SK-N-SH treated with all-trans-retinoic acid at 6 μM for 48 hours (cell line): ENCODE results near the gene KDM4B.
A peak's percentile ranks its signal among the peaks of the same experiment; 100 is the strongest.

Experiments used
- ATAC-seq: fragments of 200-7000 bp; cut with Tn5 transposase; 3 replicates; pipeline ENCODE4 v1.9.1; 2020; ENCODE audit warnings: mild to moderate bottlenecking, moderate library complexity
- ARNTL ChIP-seq: fragments of 450-650 bp; formaldehyde crosslinking; IDR thresholded peaks from 2 replicates; pipeline ENCODE4 v1.5.0; 2020; ENCODE audit warnings: low read depth, mild to moderate bottlenecking, moderate library complexity, borderline replicate concordance
- BACH2 ChIP-seq: fragments of 250-450 bp; sonication (Bioruptor Pico); IDR thresholded peaks from 2 replicates; pipeline ENCODE4 v1.9.0; 2021; ENCODE audit warnings: mild to moderate bottlenecking, borderline replicate concordance
- ESRRG ChIP-seq: fragments of 250-450 bp; sonication (Bioruptor Pico); IDR thresholded peaks from 2 replicates; pipeline ENCODE4 v1.6.1; 2021; ENCODE audit warnings: mild to moderate bottlenecking
- GLIS3 ChIP-seq: fragments of 250-450 bp; sonication (Bioruptor Pico); IDR thresholded peaks from 2 replicates; pipeline ENCODE4 v1.5.0; 2020; ENCODE audit warnings: mild to moderate bottlenecking, moderate library complexity
- ISL1 ChIP-seq: fragments of 250-450 bp; sonication (Bioruptor Pico); IDR thresholded peaks from 2 replicates; pipeline ENCODE4 v2.1.2; 2022; ENCODE audit warnings: mild to moderate bottlenecking, moderate library complexity
- OSR1 ChIP-seq: fragments of 250-450 bp; sonication (Bioruptor Pico); IDR thresholded peaks from 2 replicates; pipeline ENCODE4 v1.8.0; 2022; ENCODE audit warnings: moderate library complexity, mild to moderate bottlenecking, inconsistent platforms
- PPARA ChIP-seq: fragments of 250-450 bp; sonication (Bioruptor Pico); IDR thresholded peaks from 2 replicates; pipeline ENCODE4 v1.5.0; 2020; ENCODE audit warnings: mild to moderate bottlenecking, borderline replicate concordance
- RARB ChIP-seq: fragments of 250-450 bp; sonication (Bioruptor Pico); IDR thresholded peaks from 2 replicates; pipeline ENCODE4 v1.8.0; 2021; ENCODE audit warnings: mild to moderate bottlenecking, moderate library complexity
- SNAI2 ChIP-seq: fragments of 250-450 bp; sonication (Bioruptor Pico); IDR thresholded peaks from 2 replicates; pipeline ENCODE4 v1.5.0; 2020; ENCODE audit warnings: mild to moderate bottlenecking, moderate library complexity
- TCF4 ChIP-seq: fragments of 250-450 bp; sonication (Bioruptor Pico); IDR thresholded peaks from 2 replicates; pipeline ENCODE4 v1.8.0; 2021; ENCODE audit warnings: mild to moderate bottlenecking, moderate library complexity, borderline replicate concordance
- ZC3H10 ChIP-seq: fragments of 250-450 bp; sonication (Bioruptor Pico); IDR thresholded peaks from 2 replicates; pipeline ENCODE4 v1.5.1; 2021; ENCODE audit warnings: mild to moderate bottlenecking, moderate library complexity
- ZNF565 ChIP-seq: fragments of 450-650 bp; formaldehyde crosslinking; conservative IDR thresholded peaks from 2 replicates; pipeline ENCODE4 v1.5.0; 2020; ENCODE audit warnings: low read depth, mild to moderate bottlenecking, moderate library complexity
- ZNF70 ChIP-seq: fragments of 450-650 bp; formaldehyde crosslinking; IDR thresholded peaks from 2 replicates; pipeline ENCODE4 v1.5.0; 2020; ENCODE audit warnings: mild to moderate bottlenecking, moderate library complexity
- TF ChIP-seq, protein P1 (sequence below): fragments of 250-450 bp; sonication (Bioruptor Pico); IDR thresholded peaks from 2 replicates; pipeline ENCODE4 v1.5.1; 2020; ENCODE audit warnings: low read depth, mild to moderate bottlenecking, moderate library complexity
- TF ChIP-seq, protein P2 (sequence below): fragments of 250-450 bp; sonication (Bioruptor Pico); IDR thresholded peaks from 2 replicates; pipeline ENCODE4 v1.8.0; 2020; ENCODE audit warnings: mild to moderate bottlenecking, moderate library complexity, borderline replicate concordance
- TF ChIP-seq, protein P3 (sequence below): fragments of 250-450 bp; sonication (Bioruptor Pico); IDR thresholded peaks from 2 replicates; pipeline ENCODE4 v1.5.0; 2020; ENCODE audit warnings: mild to moderate bottlenecking, moderate library complexity
- TF ChIP-seq, protein P4 (sequence below): fragments of 250-450 bp; sonication (Bioruptor Pico); IDR thresholded peaks from 2 replicates; pipeline ENCODE4 v1.5.1; 2021; ENCODE audit warnings: mild to moderate bottlenecking, moderate library complexity
- TF ChIP-seq, protein P5 (sequence below): fragments of 250-450 bp; sonication (Bioruptor Pico); IDR thresholded peaks from 2 replicates; pipeline ENCODE4 v1.8.0; 2021; ENCODE audit warnings: low read depth, mild to moderate bottlenecking, moderate library complexity, borderline replicate concordance

KDM4B gene

DNA sequence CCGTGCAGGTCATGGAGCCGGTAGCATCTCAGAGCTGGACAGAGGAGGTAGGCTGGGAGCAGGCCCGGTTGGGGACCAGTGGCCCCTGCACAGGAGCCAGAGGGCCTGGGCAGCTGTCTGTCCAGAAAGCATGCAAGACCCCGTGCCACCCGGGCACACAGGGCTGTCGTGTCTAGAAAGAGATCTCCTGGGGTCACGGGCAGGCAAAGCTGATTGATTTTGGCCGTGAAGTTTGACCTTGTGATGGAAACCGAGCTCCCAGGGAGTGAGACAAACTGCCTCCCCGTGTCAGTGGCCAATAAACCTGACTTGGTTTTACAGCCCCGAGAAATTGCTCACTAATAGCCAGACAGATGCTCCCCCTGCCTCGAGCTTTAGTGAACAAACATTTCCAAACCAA, 98.8 kb downstream of the KDM4B start:
- no peak for ATAC-seq
- TF ChIP-seq TCF4 (no peak), ESRRG (CRISPR knock-in tag) (no peak), GLIS3 (CRISPR knock-in tag) (no peak), ISL1 (CRISPR knock-in tag) (no peak), ARNTL (CRISPR knock-in tag) (no peak), OSR1 (CRISPR knock-in tag) (no peak), SNAI2 (no peak), PPARA (CRISPR knock-in tag) (no peak), BACH2 (no peak), ZC3H10 (no peak), RARB (CRISPR knock-in tag) (no peak)
- TF ChIP-seq, protein P1, sequence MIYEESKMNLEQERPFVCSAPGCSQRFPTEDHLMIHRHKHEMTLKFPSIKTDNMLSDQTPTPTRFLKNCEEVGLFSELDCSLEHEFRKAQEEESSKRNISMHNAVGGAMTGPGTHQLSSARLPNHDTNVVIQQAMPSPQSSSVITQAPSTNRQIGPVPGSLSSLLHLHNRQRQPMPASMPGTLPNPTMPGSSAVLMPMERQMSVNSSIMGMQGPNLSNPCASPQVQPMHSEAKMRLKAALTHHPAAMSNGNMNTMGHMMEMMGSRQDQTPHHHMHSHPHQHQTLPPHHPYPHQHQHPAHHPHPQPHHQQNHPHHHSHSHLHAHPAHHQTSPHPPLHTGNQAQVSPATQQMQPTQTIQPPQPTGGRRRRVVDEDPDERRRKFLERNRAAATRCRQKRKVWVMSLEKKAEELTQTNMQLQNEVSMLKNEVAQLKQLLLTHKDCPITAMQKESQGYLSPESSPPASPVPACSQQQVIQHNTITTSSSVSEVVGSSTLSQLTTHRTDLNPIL (CRISPR knock-in tag): no peak
- TF ChIP-seq, protein P2, sequence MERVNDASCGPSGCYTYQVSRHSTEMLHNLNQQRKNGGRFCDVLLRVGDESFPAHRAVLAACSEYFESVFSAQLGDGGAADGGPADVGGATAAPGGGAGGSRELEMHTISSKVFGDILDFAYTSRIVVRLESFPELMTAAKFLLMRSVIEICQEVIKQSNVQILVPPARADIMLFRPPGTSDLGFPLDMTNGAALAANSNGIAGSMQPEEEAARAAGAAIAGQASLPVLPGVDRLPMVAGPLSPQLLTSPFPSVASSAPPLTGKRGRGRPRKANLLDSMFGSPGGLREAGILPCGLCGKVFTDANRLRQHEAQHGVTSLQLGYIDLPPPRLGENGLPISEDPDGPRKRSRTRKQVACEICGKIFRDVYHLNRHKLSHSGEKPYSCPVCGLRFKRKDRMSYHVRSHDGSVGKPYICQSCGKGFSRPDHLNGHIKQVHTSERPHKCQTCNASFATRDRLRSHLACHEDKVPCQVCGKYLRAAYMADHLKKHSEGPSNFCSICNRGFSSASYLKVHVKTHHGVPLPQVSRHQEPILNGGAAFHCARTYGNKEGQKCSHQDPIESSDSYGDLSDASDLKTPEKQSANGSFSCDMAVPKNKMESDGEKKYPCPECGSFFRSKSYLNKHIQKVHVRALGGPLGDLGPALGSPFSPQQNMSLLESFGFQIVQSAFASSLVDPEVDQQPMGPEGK (CRISPR knock-in tag): no peak
- TF ChIP-seq, all 23 proteins: peak for 0

DNA sequence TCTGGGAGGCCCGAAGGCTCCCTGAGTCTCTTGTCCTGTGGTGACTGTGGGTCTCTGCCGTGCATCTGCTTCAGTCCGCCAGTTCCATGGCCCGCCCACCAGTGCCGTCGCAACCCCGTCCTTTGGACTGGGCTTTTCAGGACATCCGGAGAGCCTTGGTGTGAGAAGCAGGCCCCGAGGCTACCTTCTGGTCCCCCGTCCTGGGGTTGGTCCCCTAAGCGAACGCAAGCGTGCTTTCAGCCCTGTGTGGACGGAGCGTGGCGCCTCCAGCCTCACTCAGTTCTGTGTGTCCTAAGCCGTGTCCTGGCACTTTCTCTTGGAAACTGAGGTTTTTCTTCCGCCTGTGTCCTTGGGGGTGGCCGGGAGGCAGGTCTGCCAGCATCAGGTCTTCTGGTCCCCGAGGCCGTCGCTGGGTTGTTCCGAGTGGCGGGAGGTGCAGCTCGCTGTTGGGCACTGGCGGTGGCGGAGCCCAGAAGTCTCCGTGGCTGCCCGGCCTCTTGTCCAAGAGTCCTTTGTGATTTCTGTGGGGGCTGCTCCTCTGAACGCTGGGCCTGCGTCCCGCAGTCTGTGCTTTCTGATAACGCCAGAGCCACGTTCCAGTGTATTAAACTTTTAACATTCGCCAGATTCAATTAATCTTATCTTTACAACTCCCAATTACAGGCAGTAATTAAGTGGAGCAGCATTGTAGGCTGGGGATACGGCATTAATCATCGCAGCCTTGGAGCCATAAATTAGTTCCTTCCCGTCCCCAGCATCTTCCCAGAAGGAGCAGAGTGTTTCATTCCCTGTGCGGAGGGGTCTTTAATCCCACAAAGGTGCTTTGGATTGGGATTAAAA, 99.5 kb downstream of the KDM4B start:
- no peak for ATAC-seq
- TF ChIP-seq, protein P3, sequence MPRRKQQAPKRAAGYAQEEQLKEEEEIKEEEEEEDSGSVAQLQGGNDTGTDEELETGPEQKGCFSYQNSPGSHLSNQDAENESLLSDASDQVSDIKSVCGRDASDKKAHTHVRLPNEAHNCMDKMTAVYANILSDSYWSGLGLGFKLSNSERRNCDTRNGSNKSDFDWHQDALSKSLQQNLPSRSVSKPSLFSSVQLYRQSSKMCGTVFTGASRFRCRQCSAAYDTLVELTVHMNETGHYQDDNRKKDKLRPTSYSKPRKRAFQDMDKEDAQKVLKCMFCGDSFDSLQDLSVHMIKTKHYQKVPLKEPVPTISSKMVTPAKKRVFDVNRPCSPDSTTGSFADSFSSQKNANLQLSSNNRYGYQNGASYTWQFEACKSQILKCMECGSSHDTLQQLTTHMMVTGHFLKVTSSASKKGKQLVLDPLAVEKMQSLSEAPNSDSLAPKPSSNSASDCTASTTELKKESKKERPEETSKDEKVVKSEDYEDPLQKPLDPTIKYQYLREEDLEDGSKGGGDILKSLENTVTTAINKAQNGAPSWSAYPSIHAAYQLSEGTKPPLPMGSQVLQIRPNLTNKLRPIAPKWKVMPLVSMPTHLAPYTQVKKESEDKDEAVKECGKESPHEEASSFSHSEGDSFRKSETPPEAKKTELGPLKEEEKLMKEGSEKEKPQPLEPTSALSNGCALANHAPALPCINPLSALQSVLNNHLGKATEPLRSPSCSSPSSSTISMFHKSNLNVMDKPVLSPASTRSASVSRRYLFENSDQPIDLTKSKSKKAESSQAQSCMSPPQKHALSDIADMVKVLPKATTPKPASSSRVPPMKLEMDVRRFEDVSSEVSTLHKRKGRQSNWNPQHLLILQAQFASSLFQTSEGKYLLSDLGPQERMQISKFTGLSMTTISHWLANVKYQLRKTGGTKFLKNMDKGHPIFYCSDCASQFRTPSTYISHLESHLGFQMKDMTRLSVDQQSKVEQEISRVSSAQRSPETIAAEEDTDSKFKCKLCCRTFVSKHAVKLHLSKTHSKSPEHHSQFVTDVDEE (CRISPR knock-in tag): 0 out of 2 replicates have a peak, but pooled peaks have one; percentile 38
- TF ChIP-seq TCF4 (peak; percentile 49; the same call in 1 of the 2 replicates), BACH2 (no peak)
- TF ChIP-seq, protein P4, sequence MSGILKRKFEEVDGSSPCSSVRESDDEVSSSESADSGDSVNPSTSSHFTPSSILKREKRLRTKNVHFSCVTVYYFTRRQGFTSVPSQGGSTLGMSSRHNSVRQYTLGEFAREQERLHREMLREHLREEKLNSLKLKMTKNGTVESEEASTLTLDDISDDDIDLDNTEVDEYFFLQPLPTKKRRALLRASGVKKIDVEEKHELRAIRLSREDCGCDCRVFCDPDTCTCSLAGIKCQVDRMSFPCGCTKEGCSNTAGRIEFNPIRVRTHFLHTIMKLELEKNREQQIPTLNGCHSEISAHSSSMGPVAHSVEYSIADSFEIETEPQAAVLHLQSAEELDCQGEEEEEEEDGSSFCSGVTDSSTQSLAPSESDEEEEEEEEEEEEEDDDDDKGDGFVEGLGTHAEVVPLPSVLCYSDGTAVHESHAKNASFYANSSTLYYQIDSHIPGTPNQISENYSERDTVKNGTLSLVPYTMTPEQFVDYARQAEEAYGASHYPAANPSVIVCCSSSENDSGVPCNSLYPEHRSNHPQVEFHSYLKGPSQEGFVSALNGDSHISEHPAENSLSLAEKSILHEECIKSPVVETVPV (CRISPR knock-in tag): no peak
- TF ChIP-seq, protein P1 (CRISPR knock-in tag): 0 out of 2 replicates have a peak, but pooled peaks have one; percentile 30
- TF ChIP-seq, all 23 proteins: peak for 3

DNA sequence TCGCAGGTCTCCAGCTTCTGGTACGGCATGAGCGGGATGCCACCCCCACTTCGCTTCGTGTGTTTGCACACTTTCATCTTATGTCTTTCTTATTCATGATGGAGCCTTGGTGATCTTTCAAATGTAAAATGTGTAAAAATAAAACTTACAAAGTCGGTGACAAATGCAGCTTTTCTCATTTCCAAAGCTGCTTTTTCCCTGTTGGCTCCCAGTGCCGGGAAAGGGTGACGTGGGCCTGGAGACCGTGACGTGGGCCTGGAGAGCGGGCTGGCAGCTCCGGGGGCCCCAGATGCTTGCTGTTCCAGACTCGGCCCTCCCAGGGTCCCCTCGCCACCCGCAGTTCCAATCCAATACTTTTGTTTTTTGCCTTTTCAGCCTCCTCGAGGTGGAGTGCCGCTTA, 101.4 kb downstream of the KDM4B start:
- no peak for ATAC-seq
- TF ChIP-seq PPARA (CRISPR knock-in tag) (no peak), TCF4 (no peak), ESRRG (CRISPR knock-in tag) (no peak), ZNF565 (CRISPR knock-in tag) (no peak), ZNF70 (CRISPR knock-in tag) (no peak), ZC3H10 (no peak)
- TF ChIP-seq, protein P3 (CRISPR knock-in tag): no peak
- TF ChIP-seq, protein P2 (CRISPR knock-in tag): no peak
- TF ChIP-seq, protein P5, sequence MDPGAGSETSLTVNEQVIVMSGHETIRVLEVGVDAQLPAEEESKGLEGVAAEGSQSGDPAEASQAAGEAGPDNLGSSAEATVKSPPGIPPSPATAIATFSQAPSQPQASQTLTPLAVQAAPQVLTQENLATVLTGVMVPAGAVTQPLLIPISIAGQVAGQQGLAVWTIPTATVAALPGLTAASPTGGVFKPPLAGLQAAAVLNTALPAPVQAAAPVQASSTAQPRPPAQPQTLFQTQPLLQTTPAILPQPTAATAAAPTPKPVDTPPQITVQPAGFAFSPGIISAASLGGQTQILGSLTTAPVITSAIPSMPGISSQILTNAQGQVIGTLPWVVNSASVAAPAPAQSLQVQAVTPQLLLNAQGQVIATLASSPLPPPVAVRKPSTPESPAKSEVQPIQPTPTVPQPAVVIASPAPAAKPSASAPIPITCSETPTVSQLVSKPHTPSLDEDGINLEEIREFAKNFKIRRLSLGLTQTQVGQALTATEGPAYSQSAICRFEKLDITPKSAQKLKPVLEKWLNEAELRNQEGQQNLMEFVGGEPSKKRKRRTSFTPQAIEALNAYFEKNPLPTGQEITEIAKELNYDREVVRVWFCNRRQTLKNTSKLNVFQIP (CRISPR knock-in tag): no peak
- TF ChIP-seq, protein P1 (CRISPR knock-in tag): no peak
